ENCODE data around the gene HMGXB3. TPM values are rescaled to one million over a fixed set of nuclear protein-coding genes. Genes with fewer than 3 reads are reported as not detected.

HMGXB3 gene
- total RNA-seq, 1 experiment from 2014 or later = 26.9 TPM

DNA sequence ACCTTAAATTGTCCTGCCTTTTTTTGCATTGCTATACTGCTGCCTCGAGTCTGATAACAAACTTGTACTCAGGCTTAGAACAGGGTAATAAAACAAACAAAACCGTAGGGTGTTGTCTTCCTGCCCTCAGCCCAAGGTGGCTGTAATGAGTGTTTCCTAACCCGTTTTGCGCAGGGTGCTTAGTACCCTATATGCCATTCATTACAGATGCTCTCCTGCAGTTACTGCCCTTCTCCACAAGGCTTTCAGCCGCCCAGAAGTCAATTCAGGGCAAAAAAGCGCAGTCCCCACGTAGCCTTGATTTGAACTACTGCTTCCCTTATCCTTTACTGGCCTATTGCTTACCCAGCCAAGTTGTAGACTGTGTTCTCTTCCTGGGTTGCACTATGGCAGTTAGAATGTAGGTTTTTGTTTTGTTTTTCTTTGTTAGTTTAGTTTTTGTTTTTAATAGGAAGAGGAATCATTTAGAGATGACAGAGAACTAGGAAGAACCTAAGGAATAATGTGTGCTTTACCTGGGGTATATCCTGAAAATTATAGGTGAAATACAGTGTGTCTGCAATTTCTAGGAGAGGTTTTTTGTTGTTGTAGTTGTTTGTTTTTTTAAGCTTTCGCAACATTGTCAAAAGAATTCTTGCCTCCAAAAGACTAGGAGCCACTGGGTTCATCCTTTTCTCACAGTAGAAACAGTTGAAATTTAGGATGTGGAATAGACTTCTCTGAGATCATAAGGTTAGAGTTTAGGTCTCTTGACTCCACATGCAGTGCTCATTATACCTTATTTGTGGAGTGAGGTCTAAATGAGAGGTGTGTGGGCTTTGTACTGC, 1.3 kb downstream of the HMGXB3 start:
- Mint-ChIP-seq H3K27me3 (ENCODE audit: low read depth) (no peaks in the 10 kb centered on the region), H3K4me1 (peaks cover 19 to 23% of the 10 kb centered on the region in 2 experiments), H3K27ac (peak overlapping the region in 2 of 3 experiments; percentile 37 to 85; a peak in 1 of 7 replicates), H3K36me3 (ENCODE audit: insufficient read depth in 1 of 3, low read depth in 3 of 3) (peaks cover 16 to 21% (median 20%) of the 10 kb centered on the region in 3 experiments; a peak in 6 of 7 replicates), H3K4me3 (peak overlapping the region; percentile 88 to 95), H3K9me3 (no peaks in the 10 kb centered on the region; a peak in 1 of 5 replicates)
- Histone ChIP-seq H2BK12ac (ENCODE audit: insufficient read length, low read depth, low read length) (no peak overlapping the region), H4K5ac (ENCODE audit: insufficient read length, low read depth, low read length) (no peak overlapping the region), H4K91ac (ENCODE audit: insufficient read length, low read depth, low read length) (no peak overlapping the region), H3T11ph (ENCODE audit: low read length) (no peak overlapping the region), H2BK20ac (ENCODE audit: low read depth, low read length, poor library complexity, severe bottlenecking) (no peak overlapping the region), H3K27me3 (ENCODE audit: insufficient read depth, low read length) (no peaks in the 10 kb centered on the region), H3K79me1 (ENCODE audit: insufficient read depth, low read depth, low read length, poor library complexity, severe bottlenecking) (no peaks in the 10 kb centered on the region), H3K79me2 (ENCODE audit: insufficient read depth, low read length) (no peaks in the 10 kb centered on the region; the same call in 1 of the 2 replicates), H2BK120ac (ENCODE audit: low read depth, low read length, poor library complexity, severe bottlenecking) (no peak overlapping the region), H3K27ac (ENCODE audit: insufficient read length, low read depth, low read length) (no peak overlapping the region), H4K8ac (replicated peaks; ENCODE audit: insufficient read length, low read depth, low read length) (no peak overlapping the region), H2AK5ac (ENCODE audit: insufficient read length, low read length) (no peak overlapping the region), H2AFZ (ENCODE audit: low read length) (no peak overlapping the region), H3K56ac (ENCODE audit: insufficient read length, low read depth, low read length) (no peak overlapping the region), H3K4ac (ENCODE audit: low read depth, low read length) (no peak overlapping the region), H3K23me2 (ENCODE audit: insufficient read length, low read depth, low read length, poor library complexity, severe bottlenecking) (peaks cover 13% of the 10 kb centered on the region), H2BK15ac (ENCODE audit: low read depth, low read length) (no peak overlapping the region), H3K9ac (ENCODE audit: extremely low read depth, insufficient read length, low read length) (no peak overlapping the region), H3K23ac (ENCODE audit: insufficient read length, low read depth, low read length) (no peak overlapping the region), H3K9me3 (ENCODE audit: control insufficient read depth, low read depth, low read length) (no peaks in the 10 kb centered on the region), H2BK5ac (ENCODE audit: insufficient read length, low read length) (no peak overlapping the region), H3K4me1 (ENCODE audit: insufficient read depth, low read length) (peaks cover 2% of the 10 kb centered on the region; the same call in 1 of the 2 replicates), H3K14ac (ENCODE audit: insufficient read depth, low read length) (no peak overlapping the region), H3K4me2 (ENCODE audit: insufficient read depth, insufficient read length, low read length) (peak overlapping the region; percentile 95), H4K20me1 (ENCODE audit: control insufficient read depth, insufficient read depth, insufficient read length) (no peaks in the 10 kb centered on the region), H3K18ac (ENCODE audit: insufficient read length, low read depth, low read length) (no peak overlapping the region)
- TF ChIP-seq, protein P1, sequence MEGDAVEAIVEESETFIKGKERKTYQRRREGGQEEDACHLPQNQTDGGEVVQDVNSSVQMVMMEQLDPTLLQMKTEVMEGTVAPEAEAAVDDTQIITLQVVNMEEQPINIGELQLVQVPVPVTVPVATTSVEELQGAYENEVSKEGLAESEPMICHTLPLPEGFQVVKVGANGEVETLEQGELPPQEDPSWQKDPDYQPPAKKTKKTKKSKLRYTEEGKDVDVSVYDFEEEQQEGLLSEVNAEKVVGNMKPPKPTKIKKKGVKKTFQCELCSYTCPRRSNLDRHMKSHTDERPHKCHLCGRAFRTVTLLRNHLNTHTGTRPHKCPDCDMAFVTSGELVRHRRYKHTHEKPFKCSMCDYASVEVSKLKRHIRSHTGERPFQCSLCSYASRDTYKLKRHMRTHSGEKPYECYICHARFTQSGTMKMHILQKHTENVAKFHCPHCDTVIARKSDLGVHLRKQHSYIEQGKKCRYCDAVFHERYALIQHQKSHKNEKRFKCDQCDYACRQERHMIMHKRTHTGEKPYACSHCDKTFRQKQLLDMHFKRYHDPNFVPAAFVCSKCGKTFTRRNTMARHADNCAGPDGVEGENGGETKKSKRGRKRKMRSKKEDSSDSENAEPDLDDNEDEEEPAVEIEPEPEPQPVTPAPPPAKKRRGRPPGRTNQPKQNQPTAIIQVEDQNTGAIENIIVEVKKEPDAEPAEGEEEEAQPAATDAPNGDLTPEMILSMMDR (conservative IDR thresholded peaks at IDR 0.05) = peak; percentile 64
- DNase-seq = peak; percentile 56
- no CpG with 5 or more reads among the region's 8 CpGs for WGBS (ENCODE audit: extremely low coverage, insufficient read length, low lambda C conversion rate)

Data from H9 (cell line).